GM23338 (cell line): ENCODE results near the gene NRF1. TPM values are rescaled to one million over a fixed set of nuclear protein-coding genes. Genes with fewer than 3 reads are reported as not detected.

ENCODE experiments used
- ATAC-seq: fragments of 200-7000 bp; cut with Tn5 transposase; 3 replicates; pipeline ENCODE4 v1.9.1; 2020
- DNase-seq: peaks from one replicate; pipeline ENCODE4 v3.0.0-alpha.2; 2015; ENCODE audit warnings: low spot score
- H2AFZ ChIP-seq: fragments of 200-600 bp; sonication (generic); 2 replicates; pipeline ENCODE4 v1.8.0; 2016; ENCODE audit warnings: antibody characterized with exemption, mild to moderate bottlenecking, moderate library complexity
- H3F3A ChIP-seq: fragments of 200-600 bp; sonication (generic); replicated peaks from 2 replicates; pipeline ENCODE4 v1.8.0; 2017; ENCODE audit warnings: antibody characterized with exemption, mixed run types, low read depth
- H3K27ac ChIP-seq: fragments of 200-600 bp; sonication (generic); 2 replicates; pipeline ENCODE4 v1.6.1; 2016; ENCODE audit warnings: low read depth
- H3K27me3 ChIP-seq: fragments of 200-600 bp; sonication (generic); 2 replicates; pipeline ENCODE4 v1.8.0; 2016; ENCODE audit warnings: mild to moderate bottlenecking, mixed run types, moderate library complexity; ENCODE audit not compliant: insufficient read depth
- H3K36me3 ChIP-seq: fragments of 200-600 bp; sonication (generic); 2 replicates; pipeline ENCODE4 v1.8.0; 2016; ENCODE audit warnings: mild to moderate bottlenecking; ENCODE audit not compliant: insufficient read depth
- H3K4me1 ChIP-seq: fragments of 200-600 bp; sonication (generic); 2 replicates; pipeline ENCODE4 v1.8.0; 2016; ENCODE audit warnings: mild to moderate bottlenecking, moderate library complexity; ENCODE audit not compliant: insufficient read depth
- H3K4me2 ChIP-seq: fragments of 200-600 bp; sonication (generic); 2 replicates; pipeline ENCODE4 v1.7.1; 2017; ENCODE audit warnings: mixed run types
- H3K4me3 ChIP-seq: fragments of 200-600 bp; sonication (generic); 2 replicates; pipeline ENCODE4 v1.6.1; 2016; ENCODE audit warnings: mixed run types
- H3K79me2 ChIP-seq: fragments of 200-600 bp; sonication (generic); replicated peaks from 2 replicates; pipeline ENCODE4 v1.8.0; 2017; ENCODE audit warnings: mild to moderate bottlenecking; ENCODE audit not compliant: insufficient read depth
- H3K9me2 ChIP-seq: fragments of 200-600 bp; sonication (generic); 2 replicates; pipeline ENCODE4 v1.8.0; 2017; ENCODE audit not compliant: insufficient read depth
- H4K20me1 ChIP-seq: fragments of 200-600 bp; sonication (generic); replicated peaks from 2 replicates; pipeline ENCODE4 v1.8.0; 2017; ENCODE audit warnings: mild to moderate bottlenecking; ENCODE audit not compliant: insufficient read depth
- H3K27ac Mint-ChIP-seq: 2 replicates; pipeline ENCODE4 v1.8.0; 2020; ENCODE audit warnings: inconsistent platforms, mild to moderate bottlenecking, moderate library complexity, mixed read lengths
- H3K27me3 Mint-ChIP-seq: 3 replicates; pipeline ENCODE4 v1.8.0; 2022; ENCODE audit warnings: low read depth, mild to moderate bottlenecking, moderate library complexity, mixed read lengths, inconsistent platforms; ENCODE audit not compliant: insufficient read depth, poor library complexity
- H3K36me3 Mint-ChIP-seq: 3 replicates; pipeline ENCODE4 v1.8.0; 2021; ENCODE audit warnings: low read depth, mild to moderate bottlenecking, inconsistent platforms, moderate library complexity, mixed read lengths
- H3K4me1 Mint-ChIP-seq: 3 replicates; pipeline ENCODE4 v1.8.0; 2020; ENCODE audit warnings: mild to moderate bottlenecking, inconsistent platforms, mixed read lengths
- H3K4me3 Mint-ChIP-seq: 3 replicates; pipeline ENCODE4 v1.8.0; 2021; ENCODE audit warnings: moderate library complexity, mild to moderate bottlenecking, inconsistent platforms, mixed read lengths
- H3K9me3 Mint-ChIP-seq: 3 replicates; pipeline ENCODE4 v1.8.0; 2020; ENCODE audit warnings: moderate library complexity, mild to moderate bottlenecking, inconsistent platforms, mixed read lengths
- CTCF ChIP-seq, 2 experiments: fragments of 200-600 bp in 1 of 2; sonication (generic) in 1 of 2; conservative IDR thresholded peaks; 2 replicates each; pipeline versions ENCODE4 v1.5.1 to v1.6.1; 2016 to 2017; ENCODE audit warnings: antibody characterized with exemption in 2 of 2, low read depth in 2 of 2, mild to moderate bottlenecking in 2 of 2, moderate library complexity in 1 of 2
- EZH2 ChIP-seq: fragments of 200-600 bp; sonication (generic); IDR thresholded peaks from one replicate; pipeline ENCODE4 v1.8.0; 2017; ENCODE audit warnings: antibody characterized with exemption, mild to moderate bottlenecking, low read depth; ENCODE audit not compliant: unreplicated experiment
- JUNB ChIP-seq: IDR thresholded peaks from one replicate; pipeline ENCODE4 v1.6.1; 2016; ENCODE audit warnings: antibody characterized with exemption; ENCODE audit not compliant: unreplicated experiment
- POLR2AphosphoS5 ChIP-seq: IDR thresholded peaks from 2 replicates; pipeline ENCODE4 v1.6.1; 2016; ENCODE audit warnings: antibody characterized with exemption, low read depth
- STAT1 ChIP-seq: IDR thresholded peaks from one replicate; pipeline ENCODE4 v1.6.1; 2016; ENCODE audit warnings: antibody characterized with exemption; ENCODE audit not compliant: unreplicated experiment
- ZNF114 ChIP-seq: fragments of 250-450 bp; sonication (Bioruptor Pico); IDR thresholded peaks from 2 replicates; pipeline ENCODE4 v1.5.0; 2020; ENCODE audit warnings: mild to moderate bottlenecking, moderate library complexity
- ZNF331 ChIP-seq: fragments of 250-450 bp; sonication (Bioruptor Pico); IDR thresholded peaks from 2 replicates; pipeline ENCODE4 v1.5.0; 2020; ENCODE audit warnings: low read depth, mild to moderate bottlenecking, moderate library complexity
- polyA plus RNA-seq: library from polyadenylated mRNA; unstranded; fragments of >200 nt; fragmentation: Nextera tagmentation; extraction: Ambion mirVana; gene quantifications from 2 replicates; pipeline ENCODE4 v1.2.1, GENCODE V29; 2016
- total RNA-seq: library from RNA; depleted of rRNA; stranded (reverse); fragments of >200 nt; shearing (Covaris generic); gene quantifications from 2 replicates; pipeline ENCODE4 v1.2.3, GENCODE V29; 2014
- TF ChIP-seq, protein P1 (sequence below): fragments of 250-450 bp; sonication (Bioruptor Pico); IDR thresholded peaks from 2 replicates; pipeline ENCODE4 v1.5.0; 2020; ENCODE audit warnings: mild to moderate bottlenecking, moderate library complexity
- TF ChIP-seq, protein P2 (sequence below): IDR thresholded peaks from 2 replicates; pipeline ENCODE4 v1.6.1; 2016; ENCODE audit warnings: antibody characterized with exemption

NRF1 gene
- total and polyA plus RNA-seq, 2 experiments from 2014 or later, result 5.3 to 24.6 TPM

- no peak overlapping the region for H3K27ac Mint-ChIP-seq
- Histone ChIP-seq H3F3A (no peaks in the 10 kb centered on the region), H3K36me3 (peaks cover 24% of the 10 kb centered on the region), H3K27me3 (no peaks in the 10 kb centered on the region), H3K9me2 (no peaks in the 10 kb centered on the region), H3K79me2 (no peaks in the 10 kb centered on the region), H3K4me2 (no peak overlapping the region), H4K20me1 (peaks cover 6% of the 10 kb centered on the region; the same call in 1 of the 2 replicates), H3K4me1 (no peaks in the 10 kb centered on the region), H3K4me3 (no peak overlapping the region), H3K27ac (no peak overlapping the region), H2AFZ (no peak overlapping the region)
- DNase-seq (no peak), ATAC-seq (no peak)
- no peaks in the 10 kb centered on the region for H3K9me3 Mint-ChIP-seq
- peaks cover 36% of the 10 kb centered on the region for H3K36me3 Mint-ChIP-seq
- TF ChIP-seq ZNF331 (CRISPR knock-in tag) (no peak), POLR2AphosphoS5 (no peak), EZH2 (no peak), JUNB (no peak)
- TF ChIP-seq, protein P1, sequence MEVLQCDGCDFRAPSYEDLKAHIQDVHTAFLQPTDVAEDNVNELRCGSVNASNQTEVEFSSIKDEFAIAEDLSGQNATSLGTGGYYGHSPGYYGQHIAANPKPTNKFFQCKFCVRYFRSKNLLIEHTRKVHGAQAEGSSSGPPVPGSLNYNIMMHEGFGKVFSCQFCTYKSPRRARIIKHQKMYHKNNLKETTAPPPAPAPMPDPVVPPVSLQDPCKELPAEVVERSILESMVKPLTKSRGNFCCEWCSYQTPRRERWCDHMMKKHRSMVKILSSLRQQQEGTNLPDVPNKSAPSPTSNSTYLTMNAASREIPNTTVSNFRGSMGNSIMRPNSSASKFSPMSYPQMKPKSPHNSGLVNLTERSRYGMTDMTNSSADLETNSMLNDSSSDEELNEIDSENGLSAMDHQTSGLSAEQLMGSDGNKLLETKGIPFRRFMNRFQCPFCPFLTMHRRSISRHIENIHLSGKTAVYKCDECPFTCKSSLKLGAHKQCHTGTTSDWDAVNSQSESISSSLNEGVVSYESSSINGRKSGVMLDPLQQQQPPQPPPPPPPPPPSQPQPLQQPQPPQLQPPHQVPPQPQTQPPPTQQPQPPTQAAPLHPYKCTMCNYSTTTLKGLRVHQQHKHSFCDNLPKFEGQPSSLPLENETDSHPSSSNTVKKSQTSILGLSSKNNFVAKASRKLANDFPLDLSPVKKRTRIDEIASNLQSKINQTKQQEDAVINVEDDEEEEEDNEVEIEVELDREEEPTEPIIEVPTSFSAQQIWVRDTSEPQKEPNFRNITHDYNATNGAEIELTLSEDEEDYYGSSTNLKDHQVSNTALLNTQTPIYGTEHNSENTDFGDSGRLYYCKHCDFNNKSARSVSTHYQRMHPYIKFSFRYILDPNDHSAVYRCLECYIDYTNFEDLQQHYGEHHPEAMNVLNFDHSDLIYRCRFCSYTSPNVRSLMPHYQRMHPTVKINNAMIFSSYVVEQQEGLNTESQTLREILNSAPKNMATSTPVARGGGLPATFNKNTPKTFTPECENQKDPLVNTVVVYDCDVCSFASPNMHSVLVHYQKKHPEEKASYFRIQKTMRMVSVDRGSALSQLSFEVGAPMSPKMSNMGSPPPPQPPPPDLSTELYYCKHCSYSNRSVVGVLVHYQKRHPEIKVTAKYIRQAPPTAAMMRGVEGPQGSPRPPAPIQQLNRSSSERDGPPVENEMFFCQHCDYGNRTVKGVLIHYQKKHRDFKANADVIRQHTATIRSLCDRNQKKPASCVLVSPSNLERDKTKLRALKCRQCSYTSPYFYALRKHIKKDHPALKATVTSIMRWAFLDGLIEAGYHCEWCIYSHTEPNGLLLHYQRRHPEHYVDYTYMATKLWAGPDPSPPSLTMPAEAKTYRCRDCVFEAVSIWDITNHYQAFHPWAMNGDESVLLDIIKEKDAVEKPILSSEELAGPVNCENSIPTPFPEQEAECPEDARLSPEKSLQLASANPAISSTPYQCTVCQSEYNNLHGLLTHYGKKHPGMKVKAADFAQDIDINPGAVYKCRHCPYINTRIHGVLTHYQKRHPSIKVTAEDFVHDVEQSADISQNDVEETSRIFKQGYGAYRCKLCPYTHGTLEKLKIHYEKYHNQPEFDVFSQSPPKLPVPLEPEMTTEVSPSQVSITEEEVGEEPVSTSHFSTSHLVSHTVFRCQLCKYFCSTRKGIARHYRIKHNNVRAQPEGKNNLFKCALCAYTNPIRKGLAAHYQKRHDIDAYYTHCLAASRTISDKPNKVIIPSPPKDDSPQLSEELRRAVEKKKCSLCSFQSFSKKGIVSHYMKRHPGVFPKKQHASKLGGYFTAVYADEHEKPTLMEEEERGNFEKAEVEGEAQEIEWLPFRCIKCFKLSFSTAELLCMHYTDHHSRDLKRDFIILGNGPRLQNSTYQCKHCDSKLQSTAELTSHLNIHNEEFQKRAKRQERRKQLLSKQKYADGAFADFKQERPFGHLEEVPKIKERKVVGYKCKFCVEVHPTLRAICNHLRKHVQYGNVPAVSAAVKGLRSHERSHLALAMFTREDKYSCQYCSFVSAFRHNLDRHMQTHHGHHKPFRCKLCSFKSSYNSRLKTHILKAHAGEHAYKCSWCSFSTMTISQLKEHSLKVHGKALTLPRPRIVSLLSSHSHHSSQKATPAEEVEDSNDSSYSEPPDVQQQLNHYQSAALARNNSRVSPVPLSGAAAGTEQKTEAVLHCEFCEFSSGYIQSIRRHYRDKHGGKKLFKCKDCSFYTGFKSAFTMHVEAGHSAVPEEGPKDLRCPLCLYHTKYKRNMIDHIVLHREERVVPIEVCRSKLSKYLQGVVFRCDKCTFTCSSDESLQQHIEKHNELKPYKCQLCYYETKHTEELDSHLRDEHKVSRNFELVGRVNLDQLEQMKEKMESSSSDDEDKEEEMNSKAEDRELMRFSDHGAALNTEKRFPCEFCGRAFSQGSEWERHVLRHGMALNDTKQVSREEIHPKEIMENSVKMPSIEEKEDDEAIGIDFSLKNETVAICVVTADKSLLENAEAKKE (CRISPR knock-in tag), result no peak
- H3K4me3 Mint-ChIP-seq, result no peak overlapping the region
- H3K4me1 Mint-ChIP-seq, result no peaks in the 10 kb centered on the region
- no peaks in the 10 kb centered on the region for H3K27me3 Mint-ChIP-seq
Measured at GRCh38 chr7:129724796-129725195, 113.3 kb downstream of the NRF1 start.

DNA sequence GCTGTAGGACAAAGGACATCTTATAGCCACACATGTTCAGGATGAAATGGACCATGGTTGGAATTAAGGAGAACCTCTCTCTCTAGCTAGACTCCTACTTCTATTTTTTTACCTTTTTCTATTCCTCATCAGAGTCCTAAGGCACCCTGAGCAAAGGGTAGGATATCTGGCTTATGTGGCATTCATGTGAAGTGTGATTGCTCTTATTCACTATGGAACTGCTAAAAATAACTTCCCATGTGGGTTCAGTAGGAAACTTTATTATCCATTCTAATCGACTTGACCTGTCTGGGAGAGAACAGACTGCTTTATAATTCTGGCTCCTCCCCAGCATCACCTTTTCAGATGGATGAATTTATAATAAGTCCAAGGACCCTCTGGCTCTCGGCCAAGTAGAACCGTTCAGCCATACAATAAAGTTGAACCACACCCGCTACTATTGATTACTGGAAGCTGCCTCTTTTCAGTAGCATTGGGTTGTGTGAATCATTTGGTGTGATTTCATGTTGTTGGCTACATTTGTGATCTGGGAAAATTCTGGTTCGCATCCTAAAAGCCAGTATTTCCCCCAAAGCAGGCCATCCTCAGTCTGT is 117.5 kb downstream of the NRF1 start:
- Histone ChIP-seq H3K4me2 (no peak overlapping the region), H3K27ac (no peak overlapping the region), H3K36me3 (peaks cover 17% of the 10 kb centered on the region), H3K79me2 (no peaks in the 10 kb centered on the region), H3K9me2 (no peaks in the 10 kb centered on the region), H3K4me3 (no peak overlapping the region), H3K4me1 (no peaks in the 10 kb centered on the region), H3F3A (no peaks in the 10 kb centered on the region), H4K20me1 (no peaks in the 10 kb centered on the region; the same call in none of the 2 replicates), H2AFZ (no peak overlapping the region), H3K27me3 (no peaks in the 10 kb centered on the region)
- no peak for ATAC-seq
- no peak for DNase-seq
- H3K27ac Mint-ChIP-seq, result no peak overlapping the region
- no peaks in the 10 kb centered on the region for H3K4me1 Mint-ChIP-seq
- peaks cover 39% of the 10 kb centered on the region for H3K36me3 Mint-ChIP-seq
- no peak overlapping the region for H3K4me3 Mint-ChIP-seq
- no peaks in the 10 kb centered on the region for H3K9me3 Mint-ChIP-seq
- no peaks in the 10 kb centered on the region for H3K27me3 Mint-ChIP-seq
- no peak for TF ChIP-seq ZNF331 (CRISPR knock-in tag)
- no peak for TF ChIP-seq STAT1
- no peak for TF ChIP-seq ZNF114 (CRISPR knock-in tag)
- TF ChIP-seq, protein P2, sequence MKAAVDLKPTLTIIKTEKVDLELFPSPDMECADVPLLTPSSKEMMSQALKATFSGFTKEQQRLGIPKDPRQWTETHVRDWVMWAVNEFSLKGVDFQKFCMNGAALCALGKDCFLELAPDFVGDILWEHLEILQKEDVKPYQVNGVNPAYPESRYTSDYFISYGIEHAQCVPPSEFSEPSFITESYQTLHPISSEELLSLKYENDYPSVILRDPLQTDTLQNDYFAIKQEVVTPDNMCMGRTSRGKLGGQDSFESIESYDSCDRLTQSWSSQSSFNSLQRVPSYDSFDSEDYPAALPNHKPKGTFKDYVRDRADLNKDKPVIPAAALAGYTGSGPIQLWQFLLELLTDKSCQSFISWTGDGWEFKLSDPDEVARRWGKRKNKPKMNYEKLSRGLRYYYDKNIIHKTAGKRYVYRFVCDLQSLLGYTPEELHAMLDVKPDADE, result no peak
- no peak for TF ChIP-seq CTCF (conservative IDR thresholded peaks at IDR 0.05; ENCODE audit: low read depth in 2 of 2)
